Right lobe of liver (tissue), 6 donors: Measurements from ENCODE around the gene EFEMP1. TPM values are rescaled to one million over a fixed set of nuclear protein-coding genes. Genes with fewer than 3 reads are reported as not detected.

Source experiments
- ATAC-seq, 4 donors: fragments of 200-7000 bp; cut with Tn5 transposase; one replicate each; pipeline ENCODE4 v1.9.1; 2020; ENCODE audit warnings: mild to moderate bottlenecking in 4 of 4, moderate library complexity in 4 of 4
- DNase-seq, 3 donors: peaks; one replicate each; pipeline ENCODE4 v3.0.0-alpha.2; 2020
- H3K27ac ChIP-seq, 3 donors: fragments of 200-600 bp; one replicate each; pipeline ENCODE4 v1.8.0; 2022
- H3K27me3 ChIP-seq, 2 donors: fragments of 200-600 bp; one replicate each; pipeline ENCODE4 v1.8.0; 2022
- H3K36me3 ChIP-seq, 4 donors: fragments of 200-600 bp; sonication (generic) in 1 of 4; one replicate each; pipeline versions ENCODE4 v1.5.1 to v1.8.0; 2017 to 2022; ENCODE audit warnings: control low read depth in 1 of 4
- H3K4me1 ChIP-seq, 4 donors: fragments of 200-600 bp; sonication (generic) in 1 of 4; one replicate each; pipeline versions ENCODE4 v1.5.1 to v1.8.0; 2017 to 2022; ENCODE audit warnings: control low read depth in 1 of 4
- H3K4me3 ChIP-seq, 3 donors: fragments of 200-600 bp; one replicate each; pipeline ENCODE4 v1.8.0; 2022
- H3K9me3 ChIP-seq, 4 donors: fragments of 200-600 bp; sonication (generic) in 1 of 4; one replicate each; pipeline versions ENCODE4 v1.5.1 to v1.8.0; 2017 to 2022; ENCODE audit warnings: control low read depth in 1 of 4
- POLR2A ChIP-seq: fragments of 450-650 bp; IDR thresholded peaks from one replicate; pipeline ENCODE4 v1.6.1; 2017; ENCODE audit warnings: antibody characterized with exemption, mild to moderate bottlenecking
- WGBS: methylation state at CpG from one replicate; pipeline ENCODE4 v1.1.6; 2018; ENCODE audit warnings: low coverage, low lambda C conversion rate; ENCODE audit not compliant: insufficient coverage; ENCODE audit errors: missing lambda C conversion rate; 5-methylcytosine and 5-hydroxymethylcytosine counted together
- intact Hi-C, 2 donors: fragments of 100-400 bp; cut with DNase I; formaldehyde crosslinking; loops; one replicate each; pipeline versions ENCODE4 v1.11.2 to v1.14.1; 2022
- total RNA-seq, 6 experiments: library from RNA; depleted of rRNA in 2 of 6; stranded (reverse); fragments of >200 nt in 2 of 6; fragmentation: NEBNext Ultra II Directional in 3 of 6; extraction: Animal tissue kit (Norgen Biotek cat#: 25700) in 3 of 6; gene quantifications; one replicate each; pipeline versions ENCODE4 v1.1.0 to v1.2.4, GENCODE V29; 2016 to 2023
- TF ChIP-seq, protein P1 (sequence below), 4 donors: fragments of 200-600 bp in 3 of 4; fragments of 450-650 bp in 1 of 4; IDR thresholded peaks; one replicate each; pipeline versions ENCODE4 v1.5.1 to v1.8.0; 2016 to 2022; ENCODE audit warnings: antibody characterized with exemption in 4 of 4, mild to moderate bottlenecking in 2 of 4
- donor health status: DM: no; HTN: yes; CAD: no.
- donor health status: DM: no; HTN: no; CAD: no.
- donor health status: DM: no; HTN: no; CAD: no.
- donor health status: DM: no; HTN: yes; CAD: no.
- donor health status: DM: no; HTN: yes; CAD: no.

The EFEMP1 gene
- total RNA-seq, 6 experiments from 2014 or later: 2.4 to 36.8 (median 9.0) TPM

DNA sequence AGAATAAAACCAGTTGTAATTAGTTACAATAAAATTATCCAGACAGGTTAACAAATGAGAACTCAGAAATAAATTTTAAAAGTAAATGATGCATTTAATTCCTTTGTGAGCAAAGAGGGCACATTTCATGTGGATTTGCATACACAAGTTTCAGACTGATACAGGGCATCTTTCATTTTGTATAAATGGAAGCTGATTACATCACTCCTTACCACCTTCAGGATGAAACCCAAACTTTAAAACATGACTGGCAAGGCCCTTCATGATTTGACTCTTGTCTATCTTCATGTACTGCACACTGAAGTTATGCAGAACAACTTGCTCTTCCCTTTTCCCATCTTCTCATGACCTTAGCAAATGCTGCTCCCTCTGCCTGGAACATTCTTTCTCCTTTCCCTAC is 26.9 kb downstream of the EFEMP1 start:
- intact Hi-C loops: no loop called here
- H3K9me3 ChIP-seq: no peaks in the 10 kb centered on the region
- DNase-seq (no peak), ATAC-seq (no peak)
- no peaks in the 10 kb centered on the region for H3K27me3 ChIP-seq
- H3K4me3 ChIP-seq: no peak overlapping the region
- TF ChIP-seq, protein P1, sequence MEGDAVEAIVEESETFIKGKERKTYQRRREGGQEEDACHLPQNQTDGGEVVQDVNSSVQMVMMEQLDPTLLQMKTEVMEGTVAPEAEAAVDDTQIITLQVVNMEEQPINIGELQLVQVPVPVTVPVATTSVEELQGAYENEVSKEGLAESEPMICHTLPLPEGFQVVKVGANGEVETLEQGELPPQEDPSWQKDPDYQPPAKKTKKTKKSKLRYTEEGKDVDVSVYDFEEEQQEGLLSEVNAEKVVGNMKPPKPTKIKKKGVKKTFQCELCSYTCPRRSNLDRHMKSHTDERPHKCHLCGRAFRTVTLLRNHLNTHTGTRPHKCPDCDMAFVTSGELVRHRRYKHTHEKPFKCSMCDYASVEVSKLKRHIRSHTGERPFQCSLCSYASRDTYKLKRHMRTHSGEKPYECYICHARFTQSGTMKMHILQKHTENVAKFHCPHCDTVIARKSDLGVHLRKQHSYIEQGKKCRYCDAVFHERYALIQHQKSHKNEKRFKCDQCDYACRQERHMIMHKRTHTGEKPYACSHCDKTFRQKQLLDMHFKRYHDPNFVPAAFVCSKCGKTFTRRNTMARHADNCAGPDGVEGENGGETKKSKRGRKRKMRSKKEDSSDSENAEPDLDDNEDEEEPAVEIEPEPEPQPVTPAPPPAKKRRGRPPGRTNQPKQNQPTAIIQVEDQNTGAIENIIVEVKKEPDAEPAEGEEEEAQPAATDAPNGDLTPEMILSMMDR (IDR thresholded peaks at IDR 0.05): no peak
- no peak for TF ChIP-seq POLR2A
- no peak overlapping the region for H3K27ac ChIP-seq
- peaks cover 0 to 3% (median 0%) of the 10 kb centered on the region in 4 donors for H3K4me1 ChIP-seq
- no peaks in the 10 kb centered on the region for H3K36me3 ChIP-seq

DNA sequence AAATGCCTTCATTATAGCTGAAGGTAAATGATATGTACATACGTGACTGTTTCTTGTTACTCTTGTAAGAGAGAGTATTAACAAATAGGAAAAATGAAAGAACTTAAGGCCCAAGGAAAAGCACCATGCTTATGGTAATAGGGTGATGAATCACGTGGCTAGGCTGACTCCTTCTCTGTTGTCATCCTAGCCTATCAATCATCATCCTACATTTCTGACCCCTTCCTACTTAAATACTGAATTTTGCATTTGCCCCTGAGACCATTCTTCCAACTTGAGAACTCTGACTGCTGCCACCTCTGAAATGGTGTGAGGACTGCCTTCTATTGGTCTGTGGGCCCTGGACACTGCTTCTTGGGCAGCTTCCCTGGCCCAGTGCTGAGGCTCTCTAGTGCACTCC is 28.9 kb downstream of the EFEMP1 start:
- no peak overlapping the region for H3K27ac ChIP-seq
- intact Hi-C loops: no loop called here
- ATAC-seq: no peak
- no peaks in the 10 kb centered on the region for H3K27me3 ChIP-seq
- H3K4me3 ChIP-seq: no peak overlapping the region
- TF ChIP-seq, protein P1 (IDR thresholded peaks at IDR 0.05): no peak
- no peak for TF ChIP-seq POLR2A
- WGBS: 69% methylated on average over 2 of the region's 2 CpGs
- no peaks in the 10 kb centered on the region for H3K9me3 ChIP-seq
- H3K36me3 ChIP-seq: no peaks in the 10 kb centered on the region
- no peak for DNase-seq
- peaks cover 0 to 3% (median 0%) of the 10 kb centered on the region in 4 donors for H3K4me1 ChIP-seq

DNA sequence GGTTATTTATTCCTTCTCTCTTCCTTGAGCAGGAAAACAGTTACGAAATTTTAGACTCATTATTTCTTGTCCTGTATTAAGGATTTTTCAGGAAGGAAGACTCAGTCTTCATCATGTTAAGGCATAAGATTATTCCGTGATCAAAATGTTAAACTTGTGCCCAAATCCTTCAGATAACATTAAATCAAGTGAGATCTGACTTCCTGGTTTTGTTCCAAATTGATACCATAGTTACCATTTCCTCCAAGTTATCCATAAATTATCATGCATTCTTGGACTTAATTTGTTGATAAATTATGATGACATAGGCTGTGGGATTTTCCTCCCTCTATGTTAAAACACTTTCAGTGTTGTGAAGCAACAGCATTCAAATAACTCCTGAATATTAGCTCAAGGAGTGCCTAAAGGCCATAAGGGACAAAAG is 31.9 kb downstream of the EFEMP1 start:
- DNase-seq (no peak), ATAC-seq (no peak)
- Histone ChIP-seq H3K4me3 (no peak overlapping the region), H3K27me3 (no peaks in the 10 kb centered on the region), H3K9me3 (no peaks in the 10 kb centered on the region), H3K27ac (no peak overlapping the region), H3K36me3 (no peaks in the 10 kb centered on the region), H3K4me1 (peaks cover 0 to 4% (median 0%) of the 10 kb centered on the region in 4 donors)
- TF ChIP-seq, protein P1 (IDR thresholded peaks at IDR 0.05): no peak
- no peak for TF ChIP-seq POLR2A
- 34% methylated on average over 2 of the region's 2 CpGs for WGBS
- intact Hi-C loops: no loop called here

DNA sequence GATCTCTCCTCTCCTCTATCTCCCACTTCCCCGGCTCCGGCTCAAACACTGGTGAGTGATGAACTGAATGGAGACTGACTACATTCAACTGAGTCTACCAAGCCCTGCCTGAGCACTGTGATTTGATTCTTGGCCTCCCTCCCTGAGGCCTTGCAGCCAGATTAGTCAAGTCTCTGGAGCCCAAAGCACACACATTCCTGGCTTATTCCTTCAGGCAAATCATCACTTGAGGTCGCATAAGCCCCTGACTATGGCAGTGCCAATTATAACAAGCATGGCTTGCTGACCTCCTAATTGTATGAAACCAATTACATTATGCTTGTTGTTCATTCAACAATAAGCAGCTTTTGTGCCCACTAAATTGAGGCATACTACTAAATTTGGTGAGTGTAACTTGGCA is 34.6 kb downstream of the EFEMP1 start:
- Histone ChIP-seq H3K27me3 (no peaks in the 10 kb centered on the region), H3K36me3 (no peaks in the 10 kb centered on the region), H3K9me3 (no peaks in the 10 kb centered on the region), H3K27ac (no peak overlapping the region), H3K4me3 (no peak overlapping the region), H3K4me1 (peaks cover 0 to 4% (median 0%) of the 10 kb centered on the region in 4 donors)
- intact Hi-C loops: no loop called here
- 50% methylated on average over 1 of the region's 3 CpGs for WGBS
- ATAC-seq (no peak), DNase-seq (no peak)
- TF ChIP-seq, protein P1 (IDR thresholded peaks at IDR 0.05): no peak
- no peak for TF ChIP-seq POLR2A
